Measurements from ENCODE around the gene TRAPPC4. TPM values are rescaled to one million over a fixed set of nuclear protein-coding genes. Genes with fewer than 3 reads are reported as not detected.

TRAPPC4 gene
- total and polyA plus RNA-seq, 7 experiments from 2014 or later = 70.7 to 123 (median 80.3) TPM

DNA sequence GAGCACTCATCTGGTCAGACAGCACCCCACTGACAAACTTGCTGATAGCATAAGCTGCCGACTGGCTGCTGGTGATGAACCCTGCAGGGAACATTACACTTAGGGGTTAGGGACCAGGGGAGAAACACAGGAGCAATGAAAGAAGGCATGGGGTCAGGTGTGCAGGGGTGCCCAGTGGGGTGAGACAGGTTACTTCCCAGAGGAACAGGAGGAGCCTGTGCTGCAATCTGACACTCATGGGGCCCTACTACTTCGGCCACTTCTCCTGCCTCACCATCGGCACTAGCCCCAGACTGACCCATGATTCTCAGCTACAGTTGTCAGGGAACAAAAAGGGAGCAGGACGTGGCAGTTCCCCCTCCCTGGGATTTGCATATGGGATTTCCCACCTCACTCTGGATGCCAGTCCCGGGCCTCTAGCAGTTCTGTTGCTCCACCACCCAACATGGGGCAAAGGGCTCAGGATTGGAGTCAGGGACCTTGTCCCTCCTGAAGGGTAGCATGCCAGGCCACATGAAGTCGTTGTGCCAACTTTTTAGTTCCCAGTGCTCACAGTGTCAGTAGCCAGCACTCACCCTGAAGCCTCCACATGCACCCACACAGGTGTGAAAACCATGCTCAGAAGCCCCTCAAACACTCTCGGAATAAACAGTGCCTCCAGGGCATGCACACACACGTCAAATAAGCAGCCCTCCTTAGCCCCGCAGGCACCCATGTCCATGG, 9.9 kb downstream of the TRAPPC4 start:
- Mint-ChIP-seq H3K4me1 (peaks cover 15 to 41% (median 34%) of the 10 kb centered on the region in 7 donors), H3K9me3 (no peaks in the 10 kb centered on the region), H3K36me3 (peaks cover 0 to 18% (median 5%) of the 10 kb centered on the region in 5 donors), H3K27ac (peak overlapping the region in 7 of 9 donors; percentile 4 to 88 (median 59)), H3K27me3 (no peaks in the 10 kb centered on the region), H3K4me3 (peak overlapping the region in 9 of 10 donors; percentile 1 to 93 (median 79))
- Histone ChIP-seq H3K4me1 (ENCODE audit: control insufficient read depth in 2 of 2, insufficient read depth in 2 of 2, low read length in 2 of 2) (peaks cover 0 to 10% of the 10 kb centered on the region in 2 donors), H3K9me3 (ENCODE audit: control insufficient read depth in 2 of 3, low read length in 3 of 3) (no peaks in the 10 kb centered on the region), H3K27me3 (ENCODE audit: control insufficient read depth in 2 of 2, insufficient read depth in 2 of 2, low read length in 2 of 2) (no peaks in the 10 kb centered on the region), H3K4me3 (ENCODE audit: low read length) (no peak overlapping the region), H3K27ac (ENCODE audit: low read depth, low read length) (no peak overlapping the region), H3K36me3 (ENCODE audit: control insufficient read depth in 2 of 3, insufficient read depth in 3 of 3, low read length in 3 of 3) (peaks cover 7 to 40% (median 9%) of the 10 kb centered on the region in 3 experiments)
- no peak for DNase-seq
- ChIA-PET POLR2A (interaction anchor here (0.6 to 5.6 kb wide), 4 partner anchors 10 to 829 kb away, joined by 3 to 67 read pairs (median 3); partner anchors contain the start of genes RPS25 and TRAPPC4), CTCF (no interaction called here)
- intact Hi-C loops (cut with micrococcal nuclease) = no loop called here
- no peak for ATAC-seq

DNA sequence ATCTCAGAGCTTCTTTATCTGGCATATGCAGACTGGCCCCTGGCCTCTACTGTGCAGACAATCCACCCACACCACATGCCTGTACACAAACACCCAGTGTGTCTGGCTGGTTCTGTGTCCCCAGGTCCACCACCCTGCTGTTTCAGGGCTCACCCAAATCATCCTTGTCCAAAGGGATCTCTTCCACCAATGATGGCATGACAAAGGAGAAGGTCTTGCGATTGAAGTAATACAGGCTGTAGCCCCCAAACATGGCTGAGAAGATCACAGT, 10.4 kb downstream of the TRAPPC4 start:
- CTCF ChIA-PET = no interaction called here
- no peak overlapping the region for H3K27ac ChIP-seq (ENCODE audit: low read depth, low read length)

DNA sequence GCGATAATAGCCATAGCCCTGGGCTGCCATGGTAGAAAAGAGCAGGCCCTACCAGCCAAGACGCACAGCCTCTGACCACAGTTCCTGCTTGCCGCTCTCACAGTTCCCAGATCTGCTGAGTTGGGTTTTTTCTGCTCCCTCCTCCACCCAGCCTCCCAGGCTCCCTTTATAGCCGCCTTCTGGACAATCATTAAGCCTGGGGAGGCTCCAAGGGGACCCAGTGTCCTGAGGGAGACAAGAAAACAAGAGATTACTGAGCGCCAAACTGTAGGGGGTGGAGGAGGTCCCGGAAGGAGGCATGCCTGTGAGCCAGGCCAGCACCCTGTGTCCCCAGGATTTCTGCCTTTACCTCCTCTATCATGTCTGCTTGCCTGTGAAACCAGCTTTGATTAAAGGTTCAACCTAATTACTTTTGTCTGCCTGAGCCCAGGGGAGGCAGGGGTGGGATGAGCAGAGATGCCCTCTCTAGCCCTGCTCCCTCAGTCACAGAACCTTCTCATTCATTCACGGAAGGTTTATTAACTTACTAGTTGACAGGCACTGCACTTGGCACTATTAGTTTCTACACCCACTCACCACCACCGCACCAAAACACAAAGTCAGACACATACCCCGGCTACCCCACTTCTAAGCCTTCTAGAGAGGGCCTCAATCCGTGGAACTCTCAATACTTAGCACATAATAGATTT, 10.9 kb downstream of the TRAPPC4 start:
- Histone ChIP-seq H3K4me3 (ENCODE audit: low read length) (peak overlapping the region; percentile 91), H3K27me3 (ENCODE audit: control insufficient read depth in 2 of 2, insufficient read depth in 2 of 2, low read length in 2 of 2) (no peaks in the 10 kb centered on the region), H3K36me3 (ENCODE audit: control insufficient read depth in 2 of 3, insufficient read depth in 3 of 3, low read length in 3 of 3) (peaks cover 0 to 30% (median 5%) of the 10 kb centered on the region in 3 experiments), H3K9me3 (ENCODE audit: control insufficient read depth in 2 of 3, low read length in 3 of 3) (no peaks in the 10 kb centered on the region), H3K4me1 (ENCODE audit: control insufficient read depth in 2 of 2, insufficient read depth in 2 of 2, low read length in 2 of 2) (peaks cover 0 to 10% of the 10 kb centered on the region in 2 donors), H3K27ac (ENCODE audit: low read depth, low read length) (peak overlapping the region; percentile 79)
- intact Hi-C loops (cut with micrococcal nuclease) = loop anchor here (1.0 to 2.0 kb wide), 13 partner anchors 11 to 176 kb away; partner anchors contain the start of genes CENATAC (in 2 of the 2), HMBS (in 2 of the 2), HYOU1 (in 2 of the 2) and RPS25 (in 2 of the 2)
- Mint-ChIP-seq H3K4me3 (peak overlapping the region; percentile 62 to 93 (median 82)), H3K27me3 (no peaks in the 10 kb centered on the region), H3K4me1 (peaks cover 12 to 31% (median 24%) of the 10 kb centered on the region in 7 donors), H3K36me3 (peaks cover 0 to 8% (median 3%) of the 10 kb centered on the region in 5 donors), H3K27ac (peak overlapping the region; percentile 59 to 91 (median 81)), H3K9me3 (no peaks in the 10 kb centered on the region)
- ChIA-PET POLR2A (interaction anchor here (0.6 to 5.6 kb wide), 7 partner anchors 8 to 73 kb away, joined by 3 to 67 read pairs (median 5); partner anchors contain the start of genes CENATAC, DPAGT1, RPS25 and TRAPPC4), CTCF (interaction anchor here (1.3 kb wide), 1 partner anchor 10 kb away, joined by 5 read pairs; the partner anchor contains the start of gene TRAPPC4)
- ATAC-seq = no peak
- DNase-seq = peak in 1 of 9 donors; percentile 13

More for the DNA sequence above, 10.4 kb downstream of the TRAPPC4 start:
- Histone ChIP-seq H3K4me1 (ENCODE audit: control insufficient read depth in 2 of 2, insufficient read depth in 2 of 2, low read length in 2 of 2) (peaks cover 0 to 10% of the 10 kb centered on the region in 2 donors), H3K4me3 (ENCODE audit: low read length) (no peak overlapping the region), H3K9me3 (ENCODE audit: control insufficient read depth in 2 of 3, low read length in 3 of 3) (no peaks in the 10 kb centered on the region), H3K36me3 (ENCODE audit: control insufficient read depth in 2 of 3, insufficient read depth in 3 of 3, low read length in 3 of 3) (peaks cover 4 to 35% (median 5%) of the 10 kb centered on the region in 3 experiments), H3K27me3 (ENCODE audit: control insufficient read depth in 2 of 2, insufficient read depth in 2 of 2, low read length in 2 of 2) (no peaks in the 10 kb centered on the region)
- H3K36me3 Mint-ChIP-seq = peaks cover 0 to 13% (median 3%) of the 10 kb centered on the region in 5 donors
- intact Hi-C loops (cut with micrococcal nuclease) = no loop called here
- H3K4me1 Mint-ChIP-seq = peaks cover 12 to 36% (median 29%) of the 10 kb centered on the region in 7 donors
- no peaks in the 10 kb centered on the region for H3K27me3 Mint-ChIP-seq
- no peaks in the 10 kb centered on the region for H3K9me3 Mint-ChIP-seq
- H3K4me3 Mint-ChIP-seq = peak overlapping the region in 9 of 10 donors; percentile 1 to 93 (median 79)
- DNase-seq (no peak), ATAC-seq (no peak)
- POLR2A ChIA-PET = interaction anchor here (0.6 to 5.6 kb wide), 5 partner anchors 7 to 73 kb away, joined by 3 to 67 read pairs (median 4); partner anchors contain the start of genes DPAGT1, RPS25, TRAPPC4 and VPS11
- H3K27ac Mint-ChIP-seq = peak overlapping the region in 8 of 9 donors; percentile 4 to 88 (median 73)

DNA sequence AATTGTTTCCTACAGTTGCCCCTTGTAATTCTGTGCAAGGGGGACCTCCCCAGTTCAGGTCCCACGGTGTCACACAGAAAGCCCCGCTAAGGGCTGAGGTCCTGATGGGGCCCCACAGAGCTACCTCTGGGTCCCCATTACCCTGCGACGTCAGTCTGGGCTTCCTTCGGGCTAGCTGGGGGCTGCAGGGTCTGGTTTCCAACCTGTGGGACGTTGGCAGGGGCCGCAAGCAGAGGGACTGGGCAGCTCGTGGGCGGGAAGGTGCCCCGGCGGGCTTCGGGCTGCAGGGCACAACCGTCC, 11.4 kb downstream of the TRAPPC4 start:
- peaks cover 0 to 10% of the 10 kb centered on the region in 2 donors for H3K4me1 ChIP-seq (ENCODE audit: control insufficient read depth in 2 of 2, insufficient read depth in 2 of 2, low read length in 2 of 2)
- no peaks in the 10 kb centered on the region for H3K27me3 Mint-ChIP-seq
- peaks cover 12 to 28% (median 19%) of the 10 kb centered on the region in 7 donors for H3K4me1 Mint-ChIP-seq
- peaks cover 0 to 6% (median 3%) of the 10 kb centered on the region in 5 donors for H3K36me3 Mint-ChIP-seq
- no peaks in the 10 kb centered on the region for H3K27me3 ChIP-seq (ENCODE audit: control insufficient read depth in 2 of 2, insufficient read depth in 2 of 2, low read length in 2 of 2)
- peak overlapping the region; percentile 91 for H3K4me3 ChIP-seq (ENCODE audit: low read length)
- H3K9me3 Mint-ChIP-seq = no peaks in the 10 kb centered on the region
- H3K27ac ChIP-seq (ENCODE audit: low read depth, low read length) = peak overlapping the region; percentile 79
- ATAC-seq (no peak), DNase-seq (peak in 1 of 9 donors; percentile 16)
- POLR2A ChIA-PET = interaction anchor here (0.6 to 5.6 kb wide), 9 partner anchors 8 to 100 kb away, joined by 3 to 67 read pairs (median 5); partner anchors contain the start of genes CENATAC, DPAGT1, RPS25 and TRAPPC4
- intact Hi-C loops (cut with micrococcal nuclease) = loop anchor here (1.0 to 2.0 kb wide), 13 partner anchors 12 to 175 kb away; partner anchors contain the start of genes CENATAC (in 2 of the 2), HMBS (in 2 of the 2), HYOU1 (in 2 of the 2) and RPS25 (in 2 of the 2)
- peak overlapping the region; percentile 59 to 91 (median 81) for H3K27ac Mint-ChIP-seq
- CTCF ChIA-PET = interaction anchor here (1.0 to 1.3 kb wide), 2 partner anchors 11 to 27 kb away, joined by 3 to 5 read pairs; partner anchors contain the start of genes HYOU1 and TRAPPC4
- peak overlapping the region; percentile 62 to 93 (median 82) for H3K4me3 Mint-ChIP-seq
- H3K36me3 ChIP-seq (ENCODE audit: control insufficient read depth in 2 of 3, insufficient read depth in 3 of 3, low read length in 3 of 3) = peaks cover 0 to 25% (median 5%) of the 10 kb centered on the region in 3 experiments
- H3K9me3 ChIP-seq (ENCODE audit: control insufficient read depth in 2 of 3, low read length in 3 of 3) = no peaks in the 10 kb centered on the region

DNA sequence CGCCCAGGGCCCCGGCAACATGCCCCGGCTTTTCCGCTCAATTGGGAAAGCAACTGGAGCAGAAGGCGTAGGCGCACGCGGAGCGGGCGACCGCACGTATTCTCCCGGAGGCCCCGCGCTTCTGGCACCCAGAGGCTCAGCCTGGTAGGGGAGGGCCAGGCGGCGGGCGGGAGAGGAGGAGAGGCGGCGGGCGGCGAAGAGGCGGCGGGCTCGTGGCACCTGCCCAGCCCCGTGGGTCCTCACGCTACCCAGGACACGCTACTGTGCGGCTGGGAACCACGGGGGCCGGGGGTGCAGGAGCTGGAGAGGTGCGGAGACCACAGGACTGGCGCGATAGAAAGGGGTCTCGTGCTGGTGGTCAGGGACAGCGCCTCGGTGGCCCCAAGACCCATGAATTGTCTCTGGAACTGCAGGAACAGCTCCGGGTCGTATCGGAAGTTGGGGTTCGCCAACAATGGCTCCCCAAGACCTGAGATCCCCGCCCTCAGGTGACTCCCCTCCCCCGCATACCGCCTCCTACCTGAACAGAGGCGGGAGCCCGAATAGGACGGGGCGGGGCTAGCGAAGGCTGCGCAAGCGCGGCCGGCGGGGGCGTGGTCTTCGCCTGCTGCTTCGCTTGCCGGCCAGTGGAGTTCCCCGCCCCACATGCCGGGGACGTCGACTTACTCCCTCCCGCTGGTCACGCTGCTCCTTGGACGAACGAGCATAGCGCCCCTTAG, 11.9 kb downstream of the TRAPPC4 start, which contains the start of gene SLC37A4:
SLC37A4 (minus strand) TSS at position 549 of the 719 bp plus-strand sequence.
- Mint-ChIP-seq H3K9me3 (no peaks in the 10 kb centered on the region), H3K36me3 (peaks cover 0 to 2% (median under 1%) of the 10 kb centered on the region in 5 donors), H3K4me1 (peaks cover 12 to 24% (median 17%) of the 10 kb centered on the region in 7 donors), H3K4me3 (peak within 1 kb of the TSS; percentile 62 to 93 (median 82)), H3K27ac (peak within 1 kb of the TSS; percentile 59 to 93 (median 81)), H3K27me3 (no peaks in the 10 kb centered on the region)
- Histone ChIP-seq H3K36me3 (ENCODE audit: control insufficient read depth in 2 of 3, insufficient read depth in 3 of 3, low read length in 3 of 3) (peaks cover 0 to 20% (median 3%) of the 10 kb centered on the region in 3 experiments), H3K27ac (ENCODE audit: low read depth, low read length) (peak within 1 kb of the TSS; percentile 79), H3K4me1 (ENCODE audit: control insufficient read depth in 2 of 2, insufficient read depth in 2 of 2, low read length in 2 of 2) (peaks cover 0 to 10% of the 10 kb centered on the region in 2 donors), H3K9me3 (ENCODE audit: control insufficient read depth in 2 of 3, low read length in 3 of 3) (no peaks in the 10 kb centered on the region), H3K27me3 (ENCODE audit: control insufficient read depth in 2 of 2, insufficient read depth in 2 of 2, low read length in 2 of 2) (no peaks in the 10 kb centered on the region), H3K4me3 (ENCODE audit: low read length) (peak within 1 kb of the TSS; percentile 91)
- peak; percentile 97 for ATAC-seq
- POLR2A ChIA-PET = interaction anchor here (0.6 to 5.6 kb wide), 9 partner anchors 9 to 241 kb away, joined by 3 to 67 read pairs (median 5); partner anchors contain the start of genes CENATAC, RPS25, TRAPPC4 and VPS11
- CTCF ChIA-PET = interaction anchor here (1.0 to 1.3 kb wide), 2 partner anchors 11 to 26 kb away, joined by 3 to 5 read pairs; partner anchors contain the start of genes HYOU1 and TRAPPC4
- intact Hi-C loops (cut with micrococcal nuclease) = loop anchor here (1.0 to 2.0 kb wide), 13 partner anchors 12 to 175 kb away; partner anchors contain the start of genes CENATAC (in 2 of the 2), HMBS (in 2 of the 2), HYOU1 (in 2 of the 2) and RPS25 (in 2 of the 2)
- peak; percentile 96 to 100 (median 98) for DNase-seq

All from naive thymus-derived CD4-positive, alpha-beta T cell (primary cell).